HCT116 (cell line): ENCODE data around the gene PRSS2.

Experiments used
- CTCF ChIP-seq, 3 experiments: fragments of 200-600 bp in 1 of 3; sonication (generic) in 1 of 3; IDR thresholded peaks in 2 of 3; conservative IDR thresholded peaks in 1 of 3; 2 replicates each; pipeline ENCODE4 v1.5.1; 2012 to 2017; ENCODE audit warnings: low read depth in 2 of 3, low read length in 2 of 3, antibody characterized with exemption in 1 of 3, borderline replicate concordance in 1 of 3, control low read depth in 1 of 3, mild to moderate bottlenecking in 1 of 3, mixed read lengths in 1 of 3, mixed run types in 1 of 3, moderate library complexity in 1 of 3; ENCODE audit not compliant: insufficient read depth in 1 of 3
- POLR2A ChIP-seq: IDR thresholded peaks from 2 replicates; pipeline ENCODE4 v1.7.0; 2011; ENCODE audit warnings: borderline replicate concordance; ENCODE audit not compliant: insufficient read depth, insufficient read length; ENCODE audit errors: extremely low read depth

DNA sequence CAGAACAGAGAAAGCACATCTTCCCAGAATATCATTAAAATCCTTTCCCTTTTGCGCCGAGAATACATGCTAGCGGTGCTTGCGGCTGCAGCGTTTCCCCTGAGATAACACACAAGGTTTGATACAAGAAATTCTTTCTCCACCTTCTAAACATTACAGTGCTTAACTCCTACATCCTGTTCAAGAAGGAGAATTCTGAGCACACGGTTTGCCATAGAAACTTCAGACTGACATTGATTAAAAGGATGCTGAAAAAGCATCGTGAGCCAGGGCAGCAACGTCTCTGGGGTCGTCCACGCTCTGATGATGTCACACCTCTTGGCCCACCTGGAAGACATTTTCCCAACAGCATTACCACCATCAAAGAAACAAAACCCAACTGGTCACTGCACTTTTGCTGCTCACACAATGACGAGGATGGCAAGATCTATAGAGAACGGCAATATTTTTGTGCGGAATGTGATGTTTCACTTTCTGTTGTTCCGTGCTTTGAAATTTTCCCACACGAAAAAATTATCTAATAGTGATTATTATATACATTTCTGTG is 48.4 kb upstream of the PRSS2 start:
- TF ChIP-seq POLR2A, result no peak
- no peak for TF ChIP-seq CTCF (IDR thresholded peaks at IDR 0.05 in 2 of 3, conservative IDR thresholded peaks at IDR 0.05 in 1 of 3; ENCODE audit: borderline replicate concordance in 1 of 3, insufficient read depth in 1 of 3, low read depth in 2 of 3, low read length in 2 of 3)
